IMR-90 (cell line): Measurements from ENCODE around the gene NLGN1. TPM values are rescaled to one million over a fixed set of nuclear protein-coding genes. Genes with fewer than 3 reads are reported as not detected.

Experiments
- ATAC-seq: fragments of 200-7000 bp; cut with Tn5 transposase; 2 replicates; pipeline ENCODE4 v1.9.1; 2020; ENCODE audit warnings: low read depth, mild to moderate bottlenecking, moderate library complexity
- BruUV-seq: library from RNA; stranded (reverse); fragments of 400-500 nt; replicated peaks from 2 replicates; lab custom pipeline; 2021; lab: Mats Ljungman, UMichigan
- CTCF ChIA-PET: fragments of 300-600 bp; formaldehyde crosslinking; extraction: SDS; loops from one replicate; lab custom pipeline; 2021; ENCODE audit warnings: antibody characterized with exemption; lab: Yijun Ruan, JAX
- POLR2A ChIA-PET: fragments of 300-600 bp; sonication (Branson Sonifier 250); formaldehyde crosslinking; loops from one replicate; lab custom pipeline; 2022; ENCODE audit warnings: antibody characterized with exemption; ENCODE audit not compliant: unreplicated experiment; lab: Charles Lee
- DNase-seq: peaks from one replicate; pipeline ENCODE4 v3.0.0; 2013
- H2AFZ ChIP-seq: replicated peaks from 2 replicates; pipeline ENCODE3; 2013; ENCODE audit warnings: low read length, mild to moderate bottlenecking; ENCODE audit not compliant: poor library complexity
- H2AK5ac ChIP-seq: 2 replicates; pipeline ENCODE4 v1.6.1; 2013; ENCODE audit warnings: low read depth, low read length, inconsistent platforms
- H2AK9ac ChIP-seq: replicated peaks from 2 replicates; pipeline ENCODE3; 2013; ENCODE audit warnings: mild to moderate bottlenecking, low read depth, low read length, moderate library complexity; ENCODE audit not compliant: poor library complexity
- H2BK120ac ChIP-seq: 2 replicates; pipeline ENCODE4 v1.6.1; 2013; ENCODE audit warnings: low read depth, low read length, inconsistent platforms
- H2BK15ac ChIP-seq: 3 replicates; pipeline ENCODE4 v1.6.1; 2013; ENCODE audit warnings: low read depth, low read length, inconsistent platforms
- H2BK20ac ChIP-seq: 2 replicates; pipeline ENCODE4 v1.6.1; 2013; ENCODE audit warnings: low read depth, mild to moderate bottlenecking, inconsistent platforms, low read length, moderate library complexity
- H2BK5ac ChIP-seq: 2 replicates; pipeline ENCODE4 v1.6.1; 2013; ENCODE audit warnings: mild to moderate bottlenecking, low read depth, low read length, inconsistent platforms; ENCODE audit not compliant: poor library complexity, severe bottlenecking
- H3K14ac ChIP-seq: replicated peaks from 2 replicates; pipeline ENCODE4 v1.6.1; 2013; ENCODE audit warnings: low read depth, low read length, inconsistent platforms
- H3K18ac ChIP-seq: 2 replicates; pipeline ENCODE4 v1.6.1; 2013; ENCODE audit warnings: low read depth, low read length, control low read depth
- H3K23ac ChIP-seq: 2 replicates; pipeline ENCODE4 v1.6.1; 2013; ENCODE audit warnings: low read depth, low read length, inconsistent platforms
- H3K27ac ChIP-seq: 2 replicates; pipeline ENCODE4 v1.5.1; 2013; ENCODE audit warnings: mild to moderate bottlenecking, control low read depth, low read length; ENCODE audit not compliant: insufficient read depth
- H3K27me3 ChIP-seq: 2 replicates; pipeline ENCODE4 v1.6.1; 2013; ENCODE audit warnings: low read length; ENCODE audit not compliant: control insufficient read depth, insufficient read depth
- H3K36me3 ChIP-seq: 2 replicates; pipeline ENCODE4 v1.6.1; 2013; ENCODE audit warnings: low read length, mixed read lengths; ENCODE audit not compliant: control insufficient read depth, insufficient read depth
- H3K4ac ChIP-seq: 2 replicates; pipeline ENCODE4 v1.6.1; 2013; ENCODE audit warnings: low read depth, low read length, inconsistent platforms
- H3K4me1 ChIP-seq: 2 replicates; pipeline ENCODE4 v1.6.1; 2013; ENCODE audit warnings: low read length, mixed read lengths; ENCODE audit not compliant: control insufficient read depth, insufficient read depth
- H3K4me2 ChIP-seq: 2 replicates; pipeline ENCODE4 v1.6.1; 2013; ENCODE audit warnings: low read depth, mild to moderate bottlenecking, control low read depth, low read length, moderate library complexity
- H3K4me3 ChIP-seq: 2 replicates; pipeline ENCODE4 v1.5.1; 2013; ENCODE audit warnings: low read depth, mild to moderate bottlenecking, control low read depth, low read length, moderate library complexity; ENCODE audit not compliant: insufficient read depth
- H3K56ac ChIP-seq: 2 replicates; pipeline ENCODE4 v1.6.1; 2013; ENCODE audit warnings: low read length, inconsistent platforms; ENCODE audit not compliant: insufficient read depth; ENCODE audit errors: extremely low read depth
- H3K79me1 ChIP-seq, 2 experiments: 2 replicates each; pipeline ENCODE4 v1.6.1; 2013; ENCODE audit warnings: low read length in 2 of 2, inconsistent platforms in 1 of 2, low read depth in 1 of 2
- H3K9ac ChIP-seq: 2 replicates; pipeline ENCODE4 v1.6.1; 2013; ENCODE audit warnings: low read depth, low read length, control low read depth
- H3K9me1 ChIP-seq: 2 replicates; pipeline ENCODE4 v1.6.1; 2013; ENCODE audit warnings: low read length, inconsistent platforms; ENCODE audit not compliant: insufficient read depth
- H3K9me3 ChIP-seq: 2 replicates; pipeline ENCODE4 v1.6.1; 2013; ENCODE audit warnings: low read length; ENCODE audit not compliant: control insufficient read depth, insufficient read depth
- H4K20me1 ChIP-seq: 2 replicates; pipeline ENCODE4 v1.6.1; 2013; ENCODE audit warnings: low read length, inconsistent platforms; ENCODE audit not compliant: insufficient read depth
- H4K5ac ChIP-seq: 2 replicates; pipeline ENCODE4 v1.6.1; 2013; ENCODE audit warnings: mild to moderate bottlenecking, low read depth, low read length, control low read depth
- H4K8ac ChIP-seq, 2 experiments: 2 replicates each; pipeline ENCODE4 v1.6.1; 2013; ENCODE audit warnings: low read depth in 2 of 2, low read length in 2 of 2, control low read depth in 1 of 2, inconsistent platforms in 1 of 2
- H4K91ac ChIP-seq: 2 replicates; pipeline ENCODE4 v1.6.1; 2013; ENCODE audit warnings: low read depth, low read length, inconsistent platforms; ENCODE audit not compliant: insufficient read depth
- CHD1 ChIP-seq: IDR thresholded peaks from 2 replicates; pipeline ENCODE4 v1.6.1; 2012; ENCODE audit warnings: low read depth, low read length, improper control_type of control experiment
- MAFK ChIP-seq: IDR thresholded peaks from 2 replicates; pipeline ENCODE4 v1.6.1; 2012; ENCODE audit warnings: low read depth, low read length, improper control_type of control experiment
- NFE2L2 ChIP-seq: fragments of 150-350 bp; IDR thresholded peaks from 2 replicates; pipeline ENCODE4 v1.6.1; 2016; ENCODE audit warnings: low read depth, mild to moderate bottlenecking, low read length
- POLR2A ChIP-seq: IDR thresholded peaks from 2 replicates; pipeline ENCODE4 v1.6.1; 2012; ENCODE audit warnings: mild to moderate bottlenecking, low read depth, low read length
- RAD21 ChIP-seq: IDR thresholded peaks from 2 replicates; pipeline ENCODE4 v1.6.1; 2012; ENCODE audit warnings: low read length, improper control_type of control experiment
- WGBS, 2 experiments: methylation state at CpG; one replicate each; pipeline versions ENCODE4 v1.1.5 to v1.1.7; 2013; ENCODE audit warnings: missing lambda C conversion rate in 2 of 2; ENCODE audit not compliant: insufficient read length in 1 of 2; ENCODE audit errors: extremely low coverage in 2 of 2; 5-methylcytosine and 5-hydroxymethylcytosine counted together
- dilution Hi-C: fragments of 300-500 bp; cut with HindIII; formaldehyde crosslinking; loops from one replicate; pipeline ENCODE4 v1.14.3; 2018; ENCODE audit warnings: low sequenced_read_pairs; ENCODE audit not compliant: unreplicated experiment
- in situ Hi-C: fragments of 300-500 bp; cut with MboI; formaldehyde crosslinking; loops from 3 replicates; pipeline ENCODE4 v1.14.3; 2019; ENCODE audit warnings: low sequenced_read_pairs, inconsistent platforms, mixed read lengths
- intact Hi-C: fragments of 100-400 bp; cut with micrococcal nuclease; formaldehyde crosslinking; loops from 2 replicates; pipeline ENCODE4 v1.10.0; 2022
- polyA plus RNA-seq, 3 experiments: library from polyadenylated mRNA; depleted of rRNA; stranded (reverse); fragments of >200 nt; gene quantifications; 2 replicates each; pipeline ENCODE4 v1.2.3, GENCODE V29; 2012; ENCODE audit warnings: low replicate concordance in 1 of 3
- total RNA-seq: library from RNA; depleted of rRNA; stranded (reverse); fragments of >200 nt; gene quantifications from 2 replicates; pipeline ENCODE4 v1.2.3, GENCODE V29; 2012
- TF ChIP-seq, protein P1 (sequence below): conservative IDR thresholded peaks from 2 replicates; pipeline ENCODE4 v1.5.1; 2012; ENCODE audit warnings: mild to moderate bottlenecking, low read depth, low read length, improper control_type of control experiment

Gene NLGN1
- total and polyA plus RNA-seq, 2 of the 4 experiments (the other 2 are of a cell fraction), result 1.8 to 12.5 TPM

DNA sequence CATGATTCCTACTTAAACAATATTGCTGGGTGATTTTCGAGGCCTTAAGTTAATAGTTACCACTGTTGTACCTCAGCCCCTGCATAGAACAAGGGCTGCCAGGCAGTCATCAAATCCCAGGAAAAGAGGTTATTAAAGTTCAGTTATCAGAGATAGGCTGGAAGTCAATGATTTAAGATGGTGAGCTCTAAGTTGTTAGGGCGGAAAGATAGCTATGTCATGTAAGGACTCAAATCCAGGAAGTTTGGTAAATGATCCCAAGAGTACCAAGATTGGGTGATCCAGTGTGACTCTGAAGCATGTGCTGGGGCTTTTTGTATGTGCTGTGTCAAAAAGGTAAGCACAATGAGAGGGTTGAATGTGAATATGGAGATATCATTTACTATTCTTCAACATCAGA is 287.9 kb downstream of the NLGN1 start:
- in situ Hi-C loops (no loop called here), dilution Hi-C loops (no loop called here), intact Hi-C loops (no loop called here)
- Histone ChIP-seq H3K56ac (no peak overlapping the region), H3K27me3 (no peaks in the 10 kb centered on the region), H2AFZ (no peak overlapping the region), H4K20me1 (no peaks in the 10 kb centered on the region), H3K23ac (no peak overlapping the region), H3K9me3 (no peaks in the 10 kb centered on the region), H3K4ac (no peak overlapping the region), H2BK120ac (no peak overlapping the region), H3K36me3 (no peaks in the 10 kb centered on the region), H4K5ac (no peak overlapping the region), H2BK20ac (no peak overlapping the region), H3K4me1 (no peaks in the 10 kb centered on the region), H4K91ac (no peak overlapping the region), H3K14ac (no peak overlapping the region), H3K9ac (no peak overlapping the region), H3K79me1 (no peaks in the 10 kb centered on the region), H2BK5ac (no peak overlapping the region), H2AK5ac (no peak overlapping the region), H3K4me2 (no peak overlapping the region), H3K4me3 (no peak overlapping the region), H3K27ac (no peak overlapping the region), H2BK15ac (no peak overlapping the region), H3K9me1 (no peaks in the 10 kb centered on the region; the same call in 1 of the 2 replicates), H2AK9ac (no peak overlapping the region), H4K8ac (no peak overlapping the region), H3K18ac (no peak overlapping the region)
- ChIA-PET CTCF (no interaction called here), POLR2A (no interaction called here)
- no peak for DNase-seq
- TF ChIP-seq MAFK (no peak), RAD21 (no peak), NFE2L2 (no peak), POLR2A (no peak), CHD1 (no peak)
- TF ChIP-seq, protein P1, sequence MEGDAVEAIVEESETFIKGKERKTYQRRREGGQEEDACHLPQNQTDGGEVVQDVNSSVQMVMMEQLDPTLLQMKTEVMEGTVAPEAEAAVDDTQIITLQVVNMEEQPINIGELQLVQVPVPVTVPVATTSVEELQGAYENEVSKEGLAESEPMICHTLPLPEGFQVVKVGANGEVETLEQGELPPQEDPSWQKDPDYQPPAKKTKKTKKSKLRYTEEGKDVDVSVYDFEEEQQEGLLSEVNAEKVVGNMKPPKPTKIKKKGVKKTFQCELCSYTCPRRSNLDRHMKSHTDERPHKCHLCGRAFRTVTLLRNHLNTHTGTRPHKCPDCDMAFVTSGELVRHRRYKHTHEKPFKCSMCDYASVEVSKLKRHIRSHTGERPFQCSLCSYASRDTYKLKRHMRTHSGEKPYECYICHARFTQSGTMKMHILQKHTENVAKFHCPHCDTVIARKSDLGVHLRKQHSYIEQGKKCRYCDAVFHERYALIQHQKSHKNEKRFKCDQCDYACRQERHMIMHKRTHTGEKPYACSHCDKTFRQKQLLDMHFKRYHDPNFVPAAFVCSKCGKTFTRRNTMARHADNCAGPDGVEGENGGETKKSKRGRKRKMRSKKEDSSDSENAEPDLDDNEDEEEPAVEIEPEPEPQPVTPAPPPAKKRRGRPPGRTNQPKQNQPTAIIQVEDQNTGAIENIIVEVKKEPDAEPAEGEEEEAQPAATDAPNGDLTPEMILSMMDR, result no peak
- BruUV-seq, result no TSS peak
- no peak for ATAC-seq
- no CpG with 5 or more reads among the region's 2 CpGs for WGBS, 2 experiments
